Ovary (tissue), 3 donors: ENCODE data around the gene RALGPS1.

Source experiments
- EP300 ChIP-seq: sonication (generic); formaldehyde crosslinking; IDR thresholded peaks from one replicate; pipeline ENCODE4 v1.6.1; 2017; ENCODE audit warnings: antibody characterized with exemption
- TF ChIP-seq, protein P1 (sequence below), 3 donors: fragments of 450-650 bp in 2 of 3; fragments of 200-600 bp in 1 of 3; IDR thresholded peaks; one replicate each; pipeline versions ENCODE4 v1.5.1 to v1.8.0; 2016 to 2022; ENCODE audit warnings: antibody characterized with exemption in 3 of 3, mild to moderate bottlenecking in 1 of 3
- donor health status: DM: no; HTN: no; CAD: no.

DNA sequence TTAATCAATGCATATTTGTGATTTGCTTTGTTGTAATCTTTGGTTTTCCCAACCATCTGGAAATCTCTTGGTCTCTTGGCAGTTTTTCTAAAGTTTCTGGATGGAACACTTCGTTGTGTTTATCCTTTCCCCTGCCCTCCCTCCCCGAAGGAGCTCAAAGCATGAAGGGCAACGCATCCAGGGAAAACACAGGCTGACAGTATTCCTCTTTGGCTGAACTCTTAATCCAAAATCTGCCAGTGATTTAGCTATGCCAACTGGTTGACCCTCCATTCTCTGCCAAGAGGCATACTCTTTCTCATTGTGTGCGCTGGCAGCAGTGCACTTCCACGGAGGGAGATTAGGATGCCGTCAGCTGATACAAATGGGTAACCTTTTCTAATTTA is 33.6 kb upstream of the RALGPS1 start:
- TF ChIP-seq, protein P1, sequence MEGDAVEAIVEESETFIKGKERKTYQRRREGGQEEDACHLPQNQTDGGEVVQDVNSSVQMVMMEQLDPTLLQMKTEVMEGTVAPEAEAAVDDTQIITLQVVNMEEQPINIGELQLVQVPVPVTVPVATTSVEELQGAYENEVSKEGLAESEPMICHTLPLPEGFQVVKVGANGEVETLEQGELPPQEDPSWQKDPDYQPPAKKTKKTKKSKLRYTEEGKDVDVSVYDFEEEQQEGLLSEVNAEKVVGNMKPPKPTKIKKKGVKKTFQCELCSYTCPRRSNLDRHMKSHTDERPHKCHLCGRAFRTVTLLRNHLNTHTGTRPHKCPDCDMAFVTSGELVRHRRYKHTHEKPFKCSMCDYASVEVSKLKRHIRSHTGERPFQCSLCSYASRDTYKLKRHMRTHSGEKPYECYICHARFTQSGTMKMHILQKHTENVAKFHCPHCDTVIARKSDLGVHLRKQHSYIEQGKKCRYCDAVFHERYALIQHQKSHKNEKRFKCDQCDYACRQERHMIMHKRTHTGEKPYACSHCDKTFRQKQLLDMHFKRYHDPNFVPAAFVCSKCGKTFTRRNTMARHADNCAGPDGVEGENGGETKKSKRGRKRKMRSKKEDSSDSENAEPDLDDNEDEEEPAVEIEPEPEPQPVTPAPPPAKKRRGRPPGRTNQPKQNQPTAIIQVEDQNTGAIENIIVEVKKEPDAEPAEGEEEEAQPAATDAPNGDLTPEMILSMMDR (IDR thresholded peaks at IDR 0.05): no peak
- TF ChIP-seq EP300: no peak
